Hepatocyte (in vitro differentiated cells): ENCODE data around the gene PAPSS1.

ENCODE experiments used
- EZH2 ChIP-seq: fragments of 200-600 bp; sonication (generic); IDR thresholded peaks from 2 replicates; pipeline ENCODE4 v1.6.1; 2016; ENCODE audit warnings: antibody characterized with exemption, mild to moderate bottlenecking, borderline replicate concordance
- EZH2phosphoT487 ChIP-seq: fragments of 200-600 bp; sonication (generic); IDR thresholded peaks from one replicate; pipeline ENCODE4 v1.6.1; 2018; ENCODE audit warnings: antibody characterized with exemption, mild to moderate bottlenecking, low read depth, moderate library complexity; ENCODE audit not compliant: unreplicated experiment, severe bottlenecking
- TF ChIP-seq, protein P1 (sequence below): fragments of 200-600 bp; sonication (generic); IDR thresholded peaks from 2 replicates; pipeline ENCODE4 v1.5.1; 2016; ENCODE audit warnings: antibody characterized with exemption, mild to moderate bottlenecking; ENCODE audit not compliant: poor library complexity

DNA sequence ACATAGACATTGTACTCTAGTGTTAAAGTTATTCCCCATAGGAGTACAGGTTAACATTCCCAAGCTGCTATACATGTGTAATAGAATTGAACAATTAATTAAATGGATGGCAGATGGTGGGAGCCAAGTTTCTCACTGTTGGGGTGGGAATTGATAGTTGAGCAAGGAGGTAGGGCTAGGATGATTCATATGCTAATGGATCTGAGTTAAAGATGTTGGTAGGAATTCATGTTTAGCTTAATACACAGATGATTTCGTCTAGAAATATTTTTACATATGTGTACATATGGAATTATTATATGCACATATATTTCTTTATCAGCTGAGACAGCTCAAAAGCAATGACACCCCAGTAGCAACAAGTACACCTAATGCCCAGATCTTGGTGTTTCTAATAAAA is 26.1 kb upstream of the PAPSS1 start:
- TF ChIP-seq, protein P1, sequence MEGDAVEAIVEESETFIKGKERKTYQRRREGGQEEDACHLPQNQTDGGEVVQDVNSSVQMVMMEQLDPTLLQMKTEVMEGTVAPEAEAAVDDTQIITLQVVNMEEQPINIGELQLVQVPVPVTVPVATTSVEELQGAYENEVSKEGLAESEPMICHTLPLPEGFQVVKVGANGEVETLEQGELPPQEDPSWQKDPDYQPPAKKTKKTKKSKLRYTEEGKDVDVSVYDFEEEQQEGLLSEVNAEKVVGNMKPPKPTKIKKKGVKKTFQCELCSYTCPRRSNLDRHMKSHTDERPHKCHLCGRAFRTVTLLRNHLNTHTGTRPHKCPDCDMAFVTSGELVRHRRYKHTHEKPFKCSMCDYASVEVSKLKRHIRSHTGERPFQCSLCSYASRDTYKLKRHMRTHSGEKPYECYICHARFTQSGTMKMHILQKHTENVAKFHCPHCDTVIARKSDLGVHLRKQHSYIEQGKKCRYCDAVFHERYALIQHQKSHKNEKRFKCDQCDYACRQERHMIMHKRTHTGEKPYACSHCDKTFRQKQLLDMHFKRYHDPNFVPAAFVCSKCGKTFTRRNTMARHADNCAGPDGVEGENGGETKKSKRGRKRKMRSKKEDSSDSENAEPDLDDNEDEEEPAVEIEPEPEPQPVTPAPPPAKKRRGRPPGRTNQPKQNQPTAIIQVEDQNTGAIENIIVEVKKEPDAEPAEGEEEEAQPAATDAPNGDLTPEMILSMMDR = no peak
- TF ChIP-seq EZH2 (no peak), EZH2phosphoT487 (no peak)
